Retinal pigment epithelial cell (primary cell): ENCODE results near the gene MXD4.

Source experiments
- DNase-seq: peaks from one replicate; pipeline ENCODE4 v3.0.0-alpha.2; 2010; ENCODE audit warnings: low read depth
- H3K4me3 ChIP-seq: 2 replicates; pipeline ENCODE4 v1.5.1; 2011; ENCODE audit warnings: mild to moderate bottlenecking, low read length, control low read depth, moderate library complexity
- TF ChIP-seq, protein P1 (sequence below): conservative IDR thresholded peaks from 2 replicates; pipeline ENCODE4 v1.5.1; 2011; ENCODE audit warnings: low read depth, low read length, control low read depth, inconsistent platforms

The MXD4 gene, protein sequence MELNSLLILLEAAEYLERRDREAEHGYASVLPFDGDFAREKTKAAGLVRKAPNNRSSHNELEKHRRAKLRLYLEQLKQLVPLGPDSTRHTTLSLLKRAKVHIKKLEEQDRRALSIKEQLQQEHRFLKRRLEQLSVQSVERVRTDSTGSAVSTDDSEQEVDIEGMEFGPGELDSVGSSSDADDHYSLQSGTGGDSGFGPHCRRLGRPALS

DNA sequence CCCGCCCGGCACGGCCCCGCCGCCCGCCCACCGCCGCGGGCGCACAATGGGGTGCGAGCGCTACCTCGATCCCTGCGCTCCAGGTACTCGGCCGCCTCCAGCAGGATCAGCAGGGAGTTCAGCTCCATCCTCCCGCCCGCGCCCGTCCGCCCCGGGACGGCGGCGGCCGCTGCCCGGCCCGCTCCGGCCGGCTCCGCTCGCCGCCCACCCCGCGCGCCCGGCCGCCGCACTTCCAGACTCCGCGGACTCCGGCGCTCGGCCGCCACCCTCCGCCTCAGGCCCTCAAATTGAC lies at the start of gene MXD4:
MXD4 (minus strand) TSS at position 257 of the 292 bp plus-strand sequence; CDS start at position 128, 129 bp downstream.
- peak within 1 kb of the TSS; percentile 81 for H3K4me3 ChIP-seq
- TF ChIP-seq, protein P1, sequence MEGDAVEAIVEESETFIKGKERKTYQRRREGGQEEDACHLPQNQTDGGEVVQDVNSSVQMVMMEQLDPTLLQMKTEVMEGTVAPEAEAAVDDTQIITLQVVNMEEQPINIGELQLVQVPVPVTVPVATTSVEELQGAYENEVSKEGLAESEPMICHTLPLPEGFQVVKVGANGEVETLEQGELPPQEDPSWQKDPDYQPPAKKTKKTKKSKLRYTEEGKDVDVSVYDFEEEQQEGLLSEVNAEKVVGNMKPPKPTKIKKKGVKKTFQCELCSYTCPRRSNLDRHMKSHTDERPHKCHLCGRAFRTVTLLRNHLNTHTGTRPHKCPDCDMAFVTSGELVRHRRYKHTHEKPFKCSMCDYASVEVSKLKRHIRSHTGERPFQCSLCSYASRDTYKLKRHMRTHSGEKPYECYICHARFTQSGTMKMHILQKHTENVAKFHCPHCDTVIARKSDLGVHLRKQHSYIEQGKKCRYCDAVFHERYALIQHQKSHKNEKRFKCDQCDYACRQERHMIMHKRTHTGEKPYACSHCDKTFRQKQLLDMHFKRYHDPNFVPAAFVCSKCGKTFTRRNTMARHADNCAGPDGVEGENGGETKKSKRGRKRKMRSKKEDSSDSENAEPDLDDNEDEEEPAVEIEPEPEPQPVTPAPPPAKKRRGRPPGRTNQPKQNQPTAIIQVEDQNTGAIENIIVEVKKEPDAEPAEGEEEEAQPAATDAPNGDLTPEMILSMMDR = no peak
- no peak for DNase-seq

DNA sequence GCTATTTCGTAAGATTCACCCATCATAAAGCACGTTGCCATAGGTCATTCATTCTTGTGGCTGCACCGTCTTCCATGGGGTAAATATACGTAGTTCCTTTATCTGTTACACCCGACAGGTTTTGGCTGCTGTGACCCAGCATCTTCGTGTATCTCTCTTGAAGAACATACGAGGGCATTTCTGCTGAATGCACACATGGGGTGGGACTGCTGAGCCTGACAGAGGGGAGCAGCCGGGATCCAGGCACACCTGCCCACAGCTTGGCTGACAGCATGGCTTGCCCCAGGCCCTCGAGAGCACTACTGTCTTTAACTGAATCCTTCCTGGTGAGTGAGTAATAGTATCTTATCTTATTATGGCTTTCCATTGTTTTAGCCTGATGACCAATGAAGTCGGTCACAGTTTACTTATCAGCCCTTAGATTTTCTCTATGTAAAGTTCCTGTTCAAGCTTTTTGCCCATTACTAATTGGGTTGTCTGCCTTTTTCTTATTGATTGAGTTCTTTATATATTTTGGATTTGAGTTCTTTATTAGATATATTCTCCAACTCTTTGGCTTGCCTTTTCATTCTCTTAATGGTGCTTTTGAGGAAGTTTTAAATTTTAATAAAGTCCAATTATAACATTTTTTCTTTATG lies 45.0 kb upstream of the MXD4 start:
- no peak overlapping the region for H3K4me3 ChIP-seq
- TF ChIP-seq, protein P1 = no peak
- DNase-seq = no peak

DNA sequence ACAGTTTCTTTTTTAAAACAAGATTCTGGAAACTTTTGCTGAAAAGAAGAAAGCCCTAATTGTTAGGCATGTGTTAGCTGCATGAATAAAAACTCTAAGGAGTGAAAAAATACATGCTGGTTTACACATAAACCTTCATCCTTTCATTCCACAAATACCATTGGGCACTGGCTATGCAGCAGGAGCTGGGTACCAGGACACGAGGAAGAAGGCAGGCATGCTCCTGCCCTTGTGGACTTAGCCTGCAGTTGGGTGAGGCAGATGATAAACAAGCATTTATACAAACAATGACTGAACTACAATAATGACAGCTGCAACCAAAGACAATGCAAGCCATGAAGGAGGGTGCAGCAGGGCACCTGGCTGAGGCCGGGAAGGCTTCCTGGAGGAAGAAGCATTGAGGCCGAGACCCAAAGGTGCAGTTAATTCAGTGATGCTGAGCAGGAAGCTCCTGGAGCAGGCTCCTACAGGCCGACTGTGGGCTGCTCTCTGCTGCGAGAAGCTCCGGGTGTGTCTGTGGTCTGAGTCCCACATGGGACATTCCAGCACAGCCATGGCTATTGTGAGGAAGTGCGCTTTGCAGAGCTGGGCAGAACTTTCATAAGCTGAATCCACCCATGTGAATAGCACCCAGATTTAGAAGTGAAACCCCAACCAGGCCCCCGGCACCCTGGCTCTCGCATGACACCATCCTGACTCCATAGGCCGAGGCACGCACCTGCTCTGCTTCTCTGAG lies 44.0 kb upstream of the MXD4 start:
- TF ChIP-seq, protein P1 = no peak
- no peak for DNase-seq
- H3K4me3 ChIP-seq = no peak overlapping the region

DNA sequence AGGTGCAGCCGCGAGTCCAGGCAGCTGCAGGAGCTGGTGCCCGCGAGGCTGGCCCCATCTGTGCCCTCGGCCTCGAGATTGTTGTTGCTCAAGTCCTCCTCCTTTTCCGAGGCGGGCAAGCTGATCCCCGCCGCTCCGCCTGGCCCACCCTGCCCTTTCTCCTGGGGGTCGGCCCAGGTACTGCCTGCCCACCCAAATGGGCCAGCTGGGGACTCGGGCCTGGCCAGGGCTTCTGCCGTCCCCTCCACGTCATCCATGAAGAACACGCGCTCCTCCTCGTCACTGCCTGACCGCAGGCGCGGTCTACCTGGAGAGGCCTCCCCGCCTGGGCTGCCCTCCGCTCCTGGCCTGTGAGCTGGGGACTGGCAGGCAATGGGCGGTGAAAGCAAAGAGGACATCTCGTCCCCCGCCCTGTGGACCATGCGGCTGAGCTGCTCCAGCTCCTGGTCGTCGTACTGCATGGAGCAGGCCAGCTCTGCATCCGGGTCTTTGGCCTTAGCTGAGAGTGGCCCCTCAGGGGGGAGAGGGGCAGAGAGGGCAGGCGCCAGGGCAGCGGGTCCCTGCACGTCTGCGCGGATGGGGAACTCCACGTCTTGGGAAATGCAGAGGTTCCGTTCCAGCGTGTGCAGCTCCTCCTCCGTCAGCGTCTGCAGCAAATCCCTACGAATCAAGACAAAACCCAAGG lies 43.1 kb upstream of the MXD4 start:
- DNase-seq = no peak
- TF ChIP-seq, protein P1 = no peak
- no peak overlapping the region for H3K4me3 ChIP-seq

DNA sequence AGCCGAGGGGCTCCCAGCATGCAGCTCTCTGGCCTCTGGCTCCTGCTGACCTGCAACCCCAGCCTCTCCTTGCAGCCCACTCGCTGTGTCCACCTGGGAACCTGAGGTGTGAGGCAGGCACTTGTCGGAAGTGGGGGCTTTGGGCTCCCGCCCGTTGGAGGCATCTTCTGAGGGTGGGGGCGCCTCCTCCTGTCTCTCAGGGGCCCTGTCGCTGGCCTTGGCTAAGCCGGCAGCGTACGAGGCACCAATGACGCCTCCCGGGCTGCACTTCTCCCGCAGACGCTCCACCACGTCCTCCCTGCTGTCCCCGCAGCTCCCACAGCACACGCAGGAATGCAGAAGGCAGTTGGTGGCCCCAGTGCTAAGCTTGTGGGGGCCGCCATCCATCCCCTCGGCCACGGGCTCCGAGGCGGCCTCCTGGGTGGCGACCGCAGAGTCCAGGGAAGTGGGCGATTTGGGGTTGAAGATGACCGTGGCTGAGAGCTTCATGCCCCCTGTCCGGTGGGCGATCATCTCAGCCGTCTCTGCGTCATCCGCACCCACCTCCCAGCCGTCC lies 42.5 kb upstream of the MXD4 start:
- no peak overlapping the region for H3K4me3 ChIP-seq
- TF ChIP-seq, protein P1 = no peak
- no peak for DNase-seq

DNA sequence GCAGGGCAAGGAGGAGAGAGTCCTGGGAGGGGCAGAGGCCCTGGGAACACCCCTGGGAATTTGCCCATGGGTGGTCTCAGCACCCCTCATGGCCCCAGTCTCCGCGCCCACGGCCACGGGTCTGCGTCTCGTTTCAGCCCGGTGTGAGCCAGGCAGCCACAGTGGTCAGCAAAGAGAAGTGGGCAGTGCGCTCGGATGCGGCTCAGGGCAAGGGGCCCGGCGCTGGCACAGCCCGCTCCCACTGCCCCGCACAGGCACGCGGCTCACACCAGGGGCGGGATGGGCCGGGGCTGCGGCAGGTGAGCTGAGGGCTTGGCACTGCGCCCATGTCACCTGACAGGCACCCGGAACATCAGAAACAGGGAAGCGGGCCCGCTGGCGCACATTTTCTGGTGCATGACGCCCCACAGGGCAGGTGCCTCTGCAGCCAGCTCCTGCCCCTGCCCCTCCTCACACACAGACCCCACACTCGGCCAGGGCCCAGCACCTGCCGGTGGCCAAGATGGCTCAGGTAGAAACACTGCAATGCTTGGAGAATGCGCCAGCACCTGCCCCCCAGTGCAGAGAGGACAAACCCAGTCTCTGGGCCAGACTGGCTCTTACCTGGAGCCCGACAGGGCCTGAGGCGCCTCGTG lies 41.9 kb upstream of the MXD4 start:
- TF ChIP-seq, protein P1 = no peak
- DNase-seq = no peak
- H3K4me3 ChIP-seq = no peak overlapping the region
